Thymus (tissue), 11 donors: ENCODE results near the gene LBH. TPM values are rescaled to one million over a fixed set of nuclear protein-coding genes. Genes with fewer than 3 reads are reported as not detected.

Experiments
- DNase-seq, 9 donors: peaks; one replicate each; pipeline ENCODE4 v3.0.0-alpha.2; 2013; ENCODE audit warnings: low spot score in 9 of 9, low read depth in 6 of 9, missing footprints in 1 of 9
- H3K27ac ChIP-seq, 2 donors: one replicate each; pipeline ENCODE4 v1.5.1; 2013; ENCODE audit warnings: control low read depth in 1 of 2, low read depth in 1 of 2, low read length in 1 of 2, mild to moderate bottlenecking in 1 of 2, moderate library complexity in 1 of 2
- H3K27me3 ChIP-seq, 2 donors: one replicate each; pipeline ENCODE4 v1.5.1; 2013; ENCODE audit warnings: low read length in 1 of 2; ENCODE audit not compliant: control insufficient read depth in 2 of 2, insufficient read depth in 1 of 2
- H3K36me3 ChIP-seq, 2 donors: one replicate each; pipeline ENCODE4 v1.5.1; 2013; ENCODE audit warnings: low read length in 1 of 2, mild to moderate bottlenecking in 1 of 2, moderate library complexity in 1 of 2; ENCODE audit not compliant: control insufficient read depth in 2 of 2, insufficient read depth in 2 of 2
- H3K4me1 ChIP-seq, 2 donors: one replicate each; pipeline ENCODE4 v1.5.1; 2013; ENCODE audit warnings: low read length in 2 of 2; ENCODE audit not compliant: control insufficient read depth in 2 of 2, insufficient read depth in 2 of 2
- H3K4me3 ChIP-seq, 2 donors: one replicate each; pipeline ENCODE4 v1.5.1; 2013; ENCODE audit warnings: low read length in 2 of 2, control low read depth in 1 of 2, mild to moderate bottlenecking in 1 of 2
- H3K9me3 ChIP-seq, 2 donors: one replicate each; pipeline ENCODE4 v1.5.1; 2013; ENCODE audit warnings: low read length in 1 of 2, mild to moderate bottlenecking in 1 of 2; ENCODE audit not compliant: control insufficient read depth in 2 of 2, insufficient read depth in 1 of 2
- WGBS: extraction: QIAGEN DNeasy Blood & Tissue Kit; methylation state at CpG from one replicate; pipeline ENCODE4 v1.1.7; 2013; 5-methylcytosine and 5-hydroxymethylcytosine counted together
- polyA plus RNA-seq: library from polyadenylated mRNA; stranded (reverse); fragments of 200-250 nt; gene quantifications from one replicate; pipeline ENCODE4 v1.2.3, GENCODE V29; 2013
- total RNA-seq: library from RNA; stranded (reverse); fragments of 120-200 nt; gene quantifications from one replicate; pipeline ENCODE4 v1.2.4, GENCODE V29; 2013
- donor health status: healthy.

The LBH gene
- total and polyA plus RNA-seq, 2 donors: 88.9 to 149 TPM

DNA sequence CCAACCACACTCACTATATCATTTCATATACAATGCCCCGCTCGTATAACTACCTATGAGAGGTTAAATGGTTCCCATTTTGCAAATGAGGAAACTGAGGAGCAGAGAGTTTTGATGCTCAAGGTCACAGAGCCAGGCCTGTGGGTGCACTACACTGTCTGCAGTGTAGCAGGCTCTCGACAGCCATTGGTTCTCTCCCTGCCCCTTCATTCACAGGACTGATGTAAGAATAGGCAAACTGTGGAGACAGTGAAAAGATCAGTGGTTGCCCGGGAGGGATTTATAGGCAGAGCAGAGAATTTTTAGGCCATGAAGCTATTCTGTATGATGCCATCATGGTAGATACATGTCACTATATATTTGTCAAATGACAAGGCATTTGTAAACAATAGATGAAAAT lies 39.0 kb upstream of the LBH start:
- no peaks in the 10 kb centered on the region for H3K27me3 ChIP-seq
- no peak overlapping the region for H3K4me3 ChIP-seq
- no peaks in the 10 kb centered on the region for H3K4me1 ChIP-seq
- H3K27ac ChIP-seq: no peak overlapping the region
- peaks cover 0 to 1% of the 10 kb centered on the region in 2 donors for H3K9me3 ChIP-seq
- DNase-seq: no peak
- no peaks in the 10 kb centered on the region for H3K36me3 ChIP-seq
- WGBS: 98% methylated on average over 4 of the region's 4 CpGs

DNA sequence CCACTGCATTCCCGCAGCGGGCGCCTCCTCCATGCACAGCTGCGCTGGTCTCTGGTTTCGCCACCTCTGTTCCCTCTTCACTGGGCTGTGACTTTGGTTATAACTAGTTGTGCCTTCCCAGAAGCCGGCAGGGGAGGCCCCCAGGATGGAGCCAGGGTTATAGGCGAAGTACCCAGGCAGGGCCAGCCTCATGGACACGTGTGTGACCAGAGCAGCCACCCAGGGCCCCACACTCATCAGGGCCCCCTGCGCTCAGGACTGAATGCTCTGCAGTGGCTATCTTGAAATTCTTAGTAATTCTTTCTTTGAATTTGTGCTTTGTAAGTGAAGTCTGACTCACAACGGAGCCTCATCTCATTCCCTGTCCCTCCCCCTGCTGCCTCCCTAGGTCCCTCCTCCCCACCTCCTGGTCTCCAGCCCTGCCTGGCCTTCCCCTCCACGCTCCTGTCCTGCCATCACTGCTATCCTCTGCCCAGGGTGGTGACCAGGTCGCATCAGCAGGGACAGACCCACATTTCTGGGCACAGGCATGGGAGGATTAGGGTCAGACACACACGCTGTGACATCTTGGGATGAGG lies 38.1 kb upstream of the LBH start:
- Histone ChIP-seq H3K9me3 (peaks cover 0 to 1% of the 10 kb centered on the region in 2 donors), H3K27me3 (no peaks in the 10 kb centered on the region), H3K27ac (no peak overlapping the region), H3K4me3 (no peak overlapping the region), H3K4me1 (no peaks in the 10 kb centered on the region), H3K36me3 (no peaks in the 10 kb centered on the region)
- no peak for DNase-seq
- WGBS: 96% methylated on average over 13 of the region's 13 CpGs

DNA sequence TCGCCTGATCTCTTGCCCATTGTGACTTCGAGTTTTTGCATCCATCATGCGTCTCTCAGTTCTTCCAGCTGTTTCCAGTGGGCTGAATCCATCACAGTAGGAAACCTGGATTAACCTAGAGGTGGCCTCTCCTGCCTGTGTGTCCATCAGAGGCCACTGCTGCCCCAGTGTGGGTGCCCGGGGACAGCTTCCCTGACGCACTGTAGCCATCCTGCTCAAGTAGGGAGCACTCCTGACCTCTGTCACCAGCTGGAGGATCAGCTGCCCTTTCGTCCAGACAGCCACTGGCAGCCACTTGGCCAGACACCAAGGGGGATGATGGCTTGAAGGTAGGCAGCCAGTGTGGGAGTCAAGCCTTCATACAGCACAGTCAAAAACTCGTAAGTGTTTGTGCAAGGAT lies 36.9 kb upstream of the LBH start:
- no peak for DNase-seq
- 97% methylated on average over 7 of the region's 7 CpGs for WGBS
- Histone ChIP-seq H3K36me3 (no peaks in the 10 kb centered on the region), H3K4me1 (no peaks in the 10 kb centered on the region), H3K4me3 (no peak overlapping the region), H3K9me3 (peaks cover 0 to 1% of the 10 kb centered on the region in 2 donors), H3K27me3 (no peaks in the 10 kb centered on the region), H3K27ac (no peak overlapping the region)

DNA sequence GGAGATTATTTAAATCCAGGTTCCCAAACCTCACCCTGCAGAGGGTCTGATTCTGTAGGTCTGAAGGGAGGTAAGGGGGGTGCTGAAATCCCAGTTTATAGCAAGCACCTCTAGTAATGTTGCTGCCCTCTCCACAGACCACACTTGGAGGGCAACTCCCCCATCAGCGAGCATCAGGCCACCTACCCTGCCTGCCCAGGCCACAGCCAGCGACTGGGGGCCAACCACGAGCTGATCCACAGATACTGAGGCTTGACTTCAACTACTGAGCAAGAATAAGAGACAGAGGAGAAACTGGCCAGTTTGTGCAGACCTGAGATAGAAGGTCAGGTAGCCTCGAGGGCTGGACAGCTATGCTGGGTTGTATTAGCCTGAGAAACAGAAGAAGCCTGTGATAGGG lies 36.3 kb upstream of the LBH start:
- no peaks in the 10 kb centered on the region for H3K4me1 ChIP-seq
- H3K9me3 ChIP-seq: peaks cover 0 to 1% of the 10 kb centered on the region in 2 donors
- no peak for DNase-seq
- no peak overlapping the region for H3K27ac ChIP-seq
- no peaks in the 10 kb centered on the region for H3K27me3 ChIP-seq
- no peaks in the 10 kb centered on the region for H3K36me3 ChIP-seq
- WGBS: 30% methylated on average over 4 of the region's 4 CpGs
- H3K4me3 ChIP-seq: no peak overlapping the region

DNA sequence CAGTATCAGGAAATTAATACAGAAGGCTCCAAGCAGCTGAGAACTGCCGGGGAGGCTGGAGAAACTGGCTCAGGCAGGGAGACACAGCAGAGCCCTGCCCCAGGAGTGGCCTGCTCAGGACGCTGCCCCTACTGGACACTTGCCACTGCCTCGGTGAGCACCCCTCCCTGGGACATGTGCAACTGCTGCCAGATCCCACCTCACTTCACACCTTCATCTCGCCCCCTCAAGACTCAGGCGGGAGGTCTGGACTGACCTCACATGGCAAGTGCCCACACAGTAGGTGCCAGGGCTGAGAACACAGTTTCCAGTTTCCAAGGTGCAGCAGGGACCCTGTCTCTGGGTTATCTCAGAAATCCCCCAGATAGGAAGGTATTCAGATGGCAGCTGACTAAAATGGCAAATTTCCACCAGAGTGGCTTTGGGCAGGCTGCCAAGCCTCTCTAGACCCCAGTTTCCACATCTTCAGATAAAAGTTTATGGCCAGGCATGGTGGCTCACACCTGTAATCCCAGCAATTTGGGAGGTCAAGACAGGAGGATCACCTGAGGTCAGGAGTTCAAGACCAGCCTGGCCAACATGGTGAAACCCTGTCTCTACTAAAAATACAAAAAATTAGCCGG lies 33.7 kb upstream of the LBH start:
- Histone ChIP-seq H3K9me3 (no peaks in the 10 kb centered on the region), H3K4me1 (no peaks in the 10 kb centered on the region), H3K36me3 (no peaks in the 10 kb centered on the region), H3K27me3 (no peaks in the 10 kb centered on the region), H3K4me3 (no peak overlapping the region), H3K27ac (no peak overlapping the region)
- DNase-seq: no peak
- 95% methylated on average over 6 of the region's 6 CpGs for WGBS

DNA sequence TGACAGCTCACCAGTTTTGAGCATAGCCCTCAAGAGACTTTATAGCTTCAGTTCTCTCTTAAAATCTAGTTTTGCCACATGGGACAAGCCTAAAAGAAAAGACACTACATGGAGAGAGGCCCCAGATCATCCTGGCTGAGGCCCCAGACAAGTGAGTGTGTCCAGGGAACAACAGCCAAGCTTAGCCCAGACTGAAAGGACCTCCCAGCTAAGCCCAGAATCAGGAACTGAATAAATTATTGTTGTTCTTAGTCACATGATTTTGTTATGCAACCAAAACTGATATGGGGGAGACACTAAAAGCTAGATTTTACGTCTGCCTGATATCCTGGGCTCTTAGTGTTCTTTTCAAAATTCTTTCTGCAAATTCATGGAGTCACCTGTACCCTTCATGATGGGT lies 29.3 kb upstream of the LBH start:
- no peaks in the 10 kb centered on the region for H3K36me3 ChIP-seq
- no peak for DNase-seq
- no peak overlapping the region for H3K4me3 ChIP-seq
- H3K4me1 ChIP-seq: peaks cover 2 to 6% of the 10 kb centered on the region in 2 donors
- no peaks in the 10 kb centered on the region for H3K9me3 ChIP-seq
- WGBS: 92% methylated on average over 1 of the region's 1 CpG
- no peaks in the 10 kb centered on the region for H3K27me3 ChIP-seq
- no peak overlapping the region for H3K27ac ChIP-seq

DNA sequence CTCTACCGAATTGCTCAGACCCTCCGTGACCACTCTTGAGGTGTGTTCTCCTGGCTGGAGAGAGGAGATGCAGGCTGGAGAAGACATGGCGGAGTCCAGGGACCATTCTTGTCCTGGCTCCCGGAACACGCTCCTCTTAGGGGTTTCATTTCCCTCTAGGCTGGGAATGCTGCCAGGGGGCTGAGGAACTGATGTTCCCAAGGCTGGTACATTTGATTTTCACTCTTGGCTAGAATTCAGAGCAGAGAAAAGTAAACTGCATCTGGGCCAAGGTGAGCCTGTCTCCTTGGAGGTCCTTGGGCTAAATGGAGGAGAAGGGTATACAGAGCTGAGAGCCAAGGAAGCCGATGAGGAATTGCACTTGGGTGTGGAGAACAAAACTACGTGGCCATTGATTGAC lies 28.2 kb upstream of the LBH start:
- H3K27ac ChIP-seq: no peak overlapping the region
- no peak for DNase-seq
- H3K27me3 ChIP-seq: no peaks in the 10 kb centered on the region
- H3K4me1 ChIP-seq: peaks cover 2 to 6% of the 10 kb centered on the region in 2 donors
- H3K4me3 ChIP-seq: no peak overlapping the region
- no peaks in the 10 kb centered on the region for H3K9me3 ChIP-seq
- 98% methylated on average over 7 of the region's 7 CpGs for WGBS
- H3K36me3 ChIP-seq: no peaks in the 10 kb centered on the region

DNA sequence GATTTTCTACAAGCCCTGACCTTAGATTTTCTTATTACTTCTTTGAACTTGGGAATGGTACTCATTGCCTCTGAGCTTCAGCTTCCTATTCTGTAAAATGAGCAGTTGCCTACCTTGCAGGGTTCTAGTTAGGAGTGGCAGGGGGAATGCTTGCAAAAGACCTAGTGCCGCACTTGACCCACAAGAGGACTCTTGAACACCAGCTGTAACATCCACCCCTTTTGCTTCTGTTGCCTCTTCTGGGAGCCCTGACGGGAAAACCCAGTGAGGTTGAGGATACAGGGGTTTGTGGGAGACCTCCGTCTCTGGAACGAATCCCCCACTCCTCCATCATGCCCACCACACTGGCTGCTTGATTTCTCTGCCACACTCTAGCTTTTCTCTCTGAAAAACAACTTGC lies 27.1 kb upstream of the LBH start:
- no peak overlapping the region for H3K27ac ChIP-seq
- H3K4me3 ChIP-seq: no peak overlapping the region
- no peaks in the 10 kb centered on the region for H3K9me3 ChIP-seq
- no peaks in the 10 kb centered on the region for H3K27me3 ChIP-seq
- DNase-seq: no peak
- peaks cover 8 to 11% of the 10 kb centered on the region in 2 donors for H3K4me1 ChIP-seq
- H3K36me3 ChIP-seq: no peaks in the 10 kb centered on the region
- 97% methylated on average over 4 of the region's 4 CpGs for WGBS

DNA sequence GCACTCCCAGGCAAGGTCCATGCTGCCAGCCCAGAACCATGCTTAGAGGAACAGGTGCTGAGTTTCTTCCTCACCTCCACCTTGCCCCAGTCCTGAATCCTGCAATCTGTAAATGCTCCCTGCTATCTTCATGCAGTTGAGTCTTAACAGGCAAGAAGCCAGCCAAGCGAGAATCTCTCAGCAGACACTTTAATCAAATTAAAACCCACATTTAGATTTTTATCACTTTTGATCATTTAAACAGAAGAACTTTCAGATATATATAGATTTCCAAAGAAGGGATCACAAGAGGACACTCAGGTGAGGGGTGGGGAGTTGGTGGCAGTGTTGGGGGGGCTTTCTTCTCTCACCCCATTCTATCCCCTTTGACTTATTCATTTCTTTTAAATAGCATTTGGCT lies 25.9 kb upstream of the LBH start:
- Histone ChIP-seq H3K4me1 (peaks cover 8 to 20% of the 10 kb centered on the region in 2 donors), H3K27me3 (no peaks in the 10 kb centered on the region), H3K27ac (no peak overlapping the region), H3K4me3 (no peak overlapping the region), H3K36me3 (no peaks in the 10 kb centered on the region), H3K9me3 (no peaks in the 10 kb centered on the region)
- no peak for DNase-seq
- WGBS: 80% methylated on average over 1 of the region's 1 CpG
